ENCODE results near the gene NRN1L.

The NRN1L gene

DNA sequence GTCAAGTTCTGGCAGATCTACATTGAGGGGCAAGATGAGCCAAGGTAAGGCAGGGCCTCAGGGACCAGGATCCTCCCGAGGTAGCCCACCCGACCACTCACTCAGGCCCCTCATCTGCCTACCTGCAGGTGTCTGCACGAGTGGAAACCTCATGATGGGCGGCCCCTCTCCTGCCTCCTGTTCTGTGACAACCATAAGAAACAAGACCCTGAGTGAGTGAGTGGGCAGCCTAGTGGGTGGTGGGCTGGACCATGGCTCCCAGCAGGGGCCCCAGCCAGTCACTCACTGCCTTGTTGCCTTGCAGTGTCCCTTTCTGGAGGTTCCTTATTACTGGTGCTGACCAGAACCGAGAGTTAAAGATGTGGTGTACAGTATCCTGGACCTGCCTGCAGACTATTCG, 6.5 kb upstream of the NRN1L start:
- no peaks in the 10 kb centered on the region for H3K9me3 ChIP-seq (ENCODE audit: control insufficient read depth, low read length)
- no peak overlapping the region for H3K27ac ChIP-seq
- TF ChIP-seq, protein P1, sequence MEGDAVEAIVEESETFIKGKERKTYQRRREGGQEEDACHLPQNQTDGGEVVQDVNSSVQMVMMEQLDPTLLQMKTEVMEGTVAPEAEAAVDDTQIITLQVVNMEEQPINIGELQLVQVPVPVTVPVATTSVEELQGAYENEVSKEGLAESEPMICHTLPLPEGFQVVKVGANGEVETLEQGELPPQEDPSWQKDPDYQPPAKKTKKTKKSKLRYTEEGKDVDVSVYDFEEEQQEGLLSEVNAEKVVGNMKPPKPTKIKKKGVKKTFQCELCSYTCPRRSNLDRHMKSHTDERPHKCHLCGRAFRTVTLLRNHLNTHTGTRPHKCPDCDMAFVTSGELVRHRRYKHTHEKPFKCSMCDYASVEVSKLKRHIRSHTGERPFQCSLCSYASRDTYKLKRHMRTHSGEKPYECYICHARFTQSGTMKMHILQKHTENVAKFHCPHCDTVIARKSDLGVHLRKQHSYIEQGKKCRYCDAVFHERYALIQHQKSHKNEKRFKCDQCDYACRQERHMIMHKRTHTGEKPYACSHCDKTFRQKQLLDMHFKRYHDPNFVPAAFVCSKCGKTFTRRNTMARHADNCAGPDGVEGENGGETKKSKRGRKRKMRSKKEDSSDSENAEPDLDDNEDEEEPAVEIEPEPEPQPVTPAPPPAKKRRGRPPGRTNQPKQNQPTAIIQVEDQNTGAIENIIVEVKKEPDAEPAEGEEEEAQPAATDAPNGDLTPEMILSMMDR (IDR thresholded peaks at IDR 0.05) = no peak
- peaks cover 5% of the 10 kb centered on the region for H3K4me1 ChIP-seq
- H3K36me3 ChIP-seq (ENCODE audit: control insufficient read depth, insufficient read depth, low read length) = no peaks in the 10 kb centered on the region
- no peak overlapping the region for H2AFZ ChIP-seq
- H3K4me2 ChIP-seq (ENCODE audit: low read length) = no peak overlapping the region
- no peak overlapping the region for H3K4me3 ChIP-seq (ENCODE audit: low read depth, low read length)
- H3K9ac ChIP-seq = no peak overlapping the region
- no peaks in the 10 kb centered on the region for H3K27me3 ChIP-seq (ENCODE audit: control insufficient read depth, insufficient read depth, low read length)
- H3K79me2 ChIP-seq = peaks cover 18% of the 10 kb centered on the region

- H3K36me3 ChIP-seq (ENCODE audit: control insufficient read depth, insufficient read depth, low read length) = no peaks in the 10 kb centered on the region
- H3K4me3 ChIP-seq (ENCODE audit: low read depth, low read length) = no peak overlapping the region
- H3K4me2 ChIP-seq (ENCODE audit: low read length) = no peak overlapping the region
- peaks cover 12% of the 10 kb centered on the region for H3K79me2 ChIP-seq
- TF ChIP-seq, protein P1 (IDR thresholded peaks at IDR 0.05) = no peak
- no peak overlapping the region for H3K9ac ChIP-seq
- peaks cover 5% of the 10 kb centered on the region for H3K4me1 ChIP-seq
- no peaks in the 10 kb centered on the region for H3K9me3 ChIP-seq (ENCODE audit: control insufficient read depth, low read length)
- H2AFZ ChIP-seq = no peak overlapping the region
- no peak overlapping the region for H3K27ac ChIP-seq
- H3K27me3 ChIP-seq (ENCODE audit: control insufficient read depth, insufficient read depth, low read length) = no peaks in the 10 kb centered on the region
Measured at GRCh38 chr16:67878846-67879245, 5.8 kb upstream of the NRN1L start.

GRCh38 chr16:67879462-67879861, 5.2 kb upstream of the NRN1L start:
- Histone ChIP-seq H2AFZ (no peak overlapping the region), H3K9ac (no peak overlapping the region), H3K9me3 (ENCODE audit: control insufficient read depth, low read length) (no peaks in the 10 kb centered on the region), H3K27ac (no peak overlapping the region), H3K4me3 (ENCODE audit: low read depth, low read length) (no peak overlapping the region), H3K27me3 (ENCODE audit: control insufficient read depth, insufficient read depth, low read length) (no peaks in the 10 kb centered on the region), H3K4me2 (ENCODE audit: low read length) (no peak overlapping the region), H3K4me1 (peaks cover 2% of the 10 kb centered on the region), H3K36me3 (ENCODE audit: control insufficient read depth, insufficient read depth, low read length) (no peaks in the 10 kb centered on the region), H3K79me2 (peaks cover 7% of the 10 kb centered on the region)
- TF ChIP-seq, protein P1 (IDR thresholded peaks at IDR 0.05) = no peak

DNA sequence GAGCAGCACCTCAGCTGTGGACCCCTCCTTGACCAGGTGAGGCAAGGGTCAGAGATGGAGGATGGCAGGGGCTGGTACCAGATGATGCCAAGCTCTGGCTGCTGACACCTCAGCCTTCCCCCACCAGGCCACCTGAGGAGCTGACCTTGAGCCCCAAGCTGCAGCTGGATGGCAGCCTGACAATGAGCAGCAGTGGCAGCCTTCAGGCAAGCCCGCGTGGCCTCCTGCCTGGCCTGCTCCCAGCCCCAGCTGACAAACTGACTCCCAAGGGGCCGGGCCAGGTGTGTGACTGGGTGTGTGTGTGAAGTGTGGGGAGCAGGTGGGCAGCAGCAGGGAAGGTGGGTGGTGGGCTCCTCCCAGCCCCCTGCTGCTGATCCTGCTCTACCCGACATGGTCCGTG, 4.7 kb upstream of the NRN1L start:
- no peak overlapping the region for H2AFZ ChIP-seq
- no peaks in the 10 kb centered on the region for H3K9me3 ChIP-seq (ENCODE audit: control insufficient read depth, low read length)
- H3K79me2 ChIP-seq = peaks cover 2% of the 10 kb centered on the region
- no peak overlapping the region for H3K9ac ChIP-seq
- no peak overlapping the region for H3K27ac ChIP-seq
- TF ChIP-seq, protein P1 (IDR thresholded peaks at IDR 0.05) = no peak
- no peaks in the 10 kb centered on the region for H3K36me3 ChIP-seq (ENCODE audit: control insufficient read depth, insufficient read depth, low read length)
- no peak overlapping the region for H3K4me3 ChIP-seq (ENCODE audit: low read depth, low read length)
- H3K4me2 ChIP-seq (ENCODE audit: low read length) = no peak overlapping the region
- H3K27me3 ChIP-seq (ENCODE audit: control insufficient read depth, insufficient read depth, low read length) = no peaks in the 10 kb centered on the region
- H3K4me1 ChIP-seq = no peaks in the 10 kb centered on the region

GRCh38 chr16:67880584-67880983, 4.1 kb upstream of the NRN1L start:
- Histone ChIP-seq H3K79me2 (no peaks in the 10 kb centered on the region), H3K27ac (no peak overlapping the region), H3K27me3 (ENCODE audit: control insufficient read depth, insufficient read depth, low read length) (no peaks in the 10 kb centered on the region), H3K9me3 (ENCODE audit: control insufficient read depth, low read length) (no peaks in the 10 kb centered on the region), H3K4me2 (ENCODE audit: low read length) (no peak overlapping the region), H3K9ac (no peak overlapping the region), H2AFZ (no peak overlapping the region), H3K4me3 (ENCODE audit: low read depth, low read length) (no peak overlapping the region), H3K36me3 (ENCODE audit: control insufficient read depth, insufficient read depth, low read length) (no peaks in the 10 kb centered on the region), H3K4me1 (no peaks in the 10 kb centered on the region)
- TF ChIP-seq, protein P1 (IDR thresholded peaks at IDR 0.05) = no peak

Data from parathyroid adenoma (tissue), 2 donors.